ENCODE results near the gene RRAS2.

RRAS2 gene

GRCh38 chr11:14275076-14275475 lies 83.9 kb downstream of the RRAS2 start:
- Histone ChIP-seq H3K4me3 (ENCODE audit: low read depth in 1 of 2, low read length in 1 of 2) (no peak overlapping the region), H3K9me3 (no peaks in the 10 kb centered on the region), H3K36me3 (no peaks in the 10 kb centered on the region), H3K27me3 (peaks cover 64% of the 10 kb centered on the region), H3K4me1 (ENCODE audit: control insufficient read depth in 1 of 2, insufficient read depth in 1 of 2, low read depth in 1 of 2, low read length in 1 of 2) (no peaks in the 10 kb centered on the region), H3K27ac (no peak overlapping the region)
- no peak for TF ChIP-seq CTCF (IDR thresholded peaks at IDR 0.05)

- Histone ChIP-seq H3K27ac (no peak overlapping the region), H3K27me3 (peaks cover 68% of the 10 kb centered on the region), H3K36me3 (no peaks in the 10 kb centered on the region), H3K4me1 (ENCODE audit: control insufficient read depth in 1 of 2, insufficient read depth in 1 of 2, low read depth in 1 of 2, low read length in 1 of 2) (no peaks in the 10 kb centered on the region), H3K9me3 (no peaks in the 10 kb centered on the region), H3K4me3 (ENCODE audit: low read depth in 1 of 2, low read length in 1 of 2) (no peak overlapping the region)
- TF ChIP-seq CTCF (IDR thresholded peaks at IDR 0.05), result no peak
These were observed 85.1 kb downstream of the RRAS2 start for GRCh38 chr11:14273895-14274294.

- Histone ChIP-seq H3K4me3 (ENCODE audit: low read depth in 1 of 2, low read length in 1 of 2) (no peak overlapping the region), H3K4me1 (ENCODE audit: control insufficient read depth in 1 of 2, insufficient read depth in 1 of 2, low read depth in 1 of 2, low read length in 1 of 2) (no peaks in the 10 kb centered on the region), H3K27ac (no peak overlapping the region), H3K9me3 (no peaks in the 10 kb centered on the region), H3K27me3 (peaks cover 89% of the 10 kb centered on the region), H3K36me3 (no peaks in the 10 kb centered on the region)
- no peak for TF ChIP-seq CTCF (IDR thresholded peaks at IDR 0.05)
These were observed 88.1 kb downstream of the RRAS2 start for GRCh38 chr11:14270690-14271542.

- TF ChIP-seq CTCF (IDR thresholded peaks at IDR 0.05), result no peak
- no peaks in the 10 kb centered on the region for H3K9me3 ChIP-seq
- no peak overlapping the region for H3K4me3 ChIP-seq (ENCODE audit: low read depth in 1 of 2, low read length in 1 of 2)
- H3K4me1 ChIP-seq (ENCODE audit: control insufficient read depth in 1 of 2, insufficient read depth in 1 of 2, low read depth in 1 of 2, low read length in 1 of 2), result no peaks in the 10 kb centered on the region
- peaks cover 91% of the 10 kb centered on the region for H3K27me3 ChIP-seq
- H3K27ac ChIP-seq, result no peak overlapping the region
- H3K36me3 ChIP-seq, result no peaks in the 10 kb centered on the region
These were observed 89.0 kb downstream of the RRAS2 start for GRCh38 chr11:14269692-14270573.

- no peak for TF ChIP-seq CTCF (IDR thresholded peaks at IDR 0.05)
- Histone ChIP-seq H3K9me3 (no peaks in the 10 kb centered on the region), H3K27ac (no peak overlapping the region), H3K4me3 (ENCODE audit: low read depth in 1 of 2, low read length in 1 of 2) (no peak overlapping the region), H3K27me3 (peaks cover 75% of the 10 kb centered on the region), H3K4me1 (ENCODE audit: control insufficient read depth in 1 of 2, insufficient read depth in 1 of 2, low read depth in 1 of 2, low read length in 1 of 2) (no peaks in the 10 kb centered on the region), H3K36me3 (no peaks in the 10 kb centered on the region)
These were observed 90.9 kb downstream of the RRAS2 start for GRCh38 chr11:14267861-14268635.

Measured in neutrophil (primary cell).